T47D (cell line): ENCODE measurements around the gene S100A14.
"Not testable (repeated sequence)": the region's sequence is repeated elsewhere in the genome, so short reads cannot be mapped to it uniquely, and the experiment has no call there.

Source experiments
- DNase-seq, 2 experiments: peaks; one replicate each; pipeline versions ENCODE4 v3.0.0 to v3.0.0-alpha.2; 2011 to 2012; ENCODE audit warnings: low read depth in 1 of 2, low spot score in 1 of 2
- JUND ChIP-seq: IDR thresholded peaks from 2 replicates; pipeline ENCODE4 v1.6.1; 2012; ENCODE audit warnings: low read depth
- in situ Hi-C: cut with HindIII; loops from 2 replicates; pipeline ENCODE4 v1.10.0; 2016; ENCODE audit warnings: low sequenced_read_pairs, low pct_unique_long_range_greater_than_20kb

Gene S100A14

GRCh38 chr1:153586347-153586746, 29.8 kb downstream of the S100A14 start:
- TF ChIP-seq JUND = no peak
- in situ Hi-C loops = no loop called here

GRCh38 chr1:153585006-153585405, 31.1 kb downstream of the S100A14 start:
- in situ Hi-C loops = no loop called here
- DNase-seq = no peak
- no peak for TF ChIP-seq JUND

More at GRCh38 chr1:153586347-153586746, 29.8 kb downstream of the S100A14 start:
- DNase-seq = no peak

- DNase-seq = no peak
- in situ Hi-C loops = no loop called here
- no peak for TF ChIP-seq JUND
Observed at GRCh38 chr1:153583976-153584375, 32.1 kb downstream of the S100A14 start.

GRCh38 chr1:153583514-153583913, 32.6 kb downstream of the S100A14 start:
- in situ Hi-C loops, DNase-seq: not testable (repeated sequence)

- in situ Hi-C loops = not testable (repeated sequence)
Observed at GRCh38 chr1:153582836-153583235, 33.3 kb downstream of the S100A14 start.

GRCh38 chr1:153578936-153579335, 37.2 kb downstream of the S100A14 start:
- DNase-seq = no peak
- in situ Hi-C loops = no loop called here
- no peak for TF ChIP-seq JUND

More at GRCh38 chr1:153582836-153583235, 33.3 kb downstream of the S100A14 start:
- DNase-seq = not testable (repeated sequence)

- in situ Hi-C loops = no loop called here
- TF ChIP-seq JUND = no peak
- DNase-seq = no peak
Observed at GRCh38 chr1:153578490-153578889, 37.6 kb downstream of the S100A14 start.

GRCh38 chr1:153577624-153578051, 38.5 kb downstream of the S100A14 start:
- DNase-seq = no peak
- no peak for TF ChIP-seq JUND
- in situ Hi-C loops = no loop called here

- in situ Hi-C loops = no loop called here
- no peak for DNase-seq
- no peak for TF ChIP-seq JUND
Observed at GRCh38 chr1:153577138-153577537, 39.0 kb downstream of the S100A14 start.

- in situ Hi-C loops = not testable (repeated sequence)
Observed at GRCh38 chr1:153575497-153575896, 40.6 kb downstream of the S100A14 start.

GRCh38 chr1:153575081-153575491, 41.0 kb downstream of the S100A14 start:
- DNase-seq, in situ Hi-C loops: not testable (repeated sequence)

More at GRCh38 chr1:153575497-153575896, 40.6 kb downstream of the S100A14 start:
- DNase-seq = not testable (repeated sequence)

GRCh38 chr1:153573351-153573750, 42.8 kb downstream of the S100A14 start:
- DNase-seq = no peak
- TF ChIP-seq JUND = no peak
- in situ Hi-C loops = no loop called here

GRCh38 chr1:153572569-153573015, 43.5 kb downstream of the S100A14 start:
- DNase-seq = peak; percentile 90 to 94
- no peak for TF ChIP-seq JUND
- in situ Hi-C loops = no loop called here

- DNase-seq = no peak
- TF ChIP-seq JUND = no peak
- in situ Hi-C loops = no loop called here
Observed at GRCh38 chr1:153571706-153572105, 44.4 kb downstream of the S100A14 start.
